GM21381 (cell line): ENCODE data around the gene HSD11B1.
A peak's percentile ranks its signal among the peaks of the same experiment; 100 is the strongest.
"Not testable (repeated sequence)": the region's sequence is repeated elsewhere in the genome, so short reads cannot be mapped to it uniquely, and the experiment has no call there.

ENCODE experiments used
- ATAC-seq: cut with Tn5 transposase; IDR thresholded peaks from one replicate; pipeline ENCODE4 v1.9.1; 2021; ENCODE audit warnings: mild to moderate bottlenecking, moderate library complexity; ENCODE audit not compliant: unreplicated experiment

Gene HSD11B1

DNA sequence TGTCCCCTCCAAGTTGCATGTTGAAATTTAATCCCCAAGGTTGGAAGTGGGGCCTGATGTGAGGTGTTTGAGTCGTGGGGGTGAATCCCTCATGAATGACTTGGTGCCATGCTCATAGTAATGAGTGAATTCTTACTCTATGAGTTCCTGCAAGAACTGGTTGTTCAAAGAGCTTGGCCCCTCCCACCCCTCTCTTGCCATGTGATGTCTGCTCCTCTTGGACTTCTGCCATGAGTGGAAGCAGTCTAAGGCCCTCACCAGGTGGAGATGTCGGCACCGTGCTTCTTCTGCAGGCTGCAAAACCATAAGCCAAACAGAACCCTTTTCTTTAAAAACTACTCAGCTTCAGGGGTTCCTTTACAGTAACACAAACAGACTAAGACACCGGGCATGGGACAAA lies 15.2 kb upstream of the HSD11B1 start:
- no peak for ATAC-seq

DNA sequence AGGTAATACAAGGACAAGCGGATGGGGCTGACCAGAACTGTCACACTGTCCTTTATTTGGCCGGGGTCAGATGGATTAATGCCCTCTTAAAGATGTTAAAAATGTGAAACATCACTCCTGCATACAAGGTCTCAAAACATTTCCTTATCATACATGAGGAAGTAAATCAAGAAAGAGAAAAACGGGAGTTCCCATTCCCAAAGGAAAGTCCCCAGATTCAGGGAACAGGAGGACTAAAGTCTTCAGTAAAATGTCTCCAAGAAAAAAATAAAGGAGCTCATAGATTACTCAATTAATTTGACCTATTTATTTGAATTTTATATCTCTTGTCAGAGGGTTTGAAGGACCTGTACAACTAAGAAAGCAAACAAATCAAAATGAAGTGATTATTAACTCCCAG lies 13.4 kb upstream of the HSD11B1 start:
- ATAC-seq = no peak

DNA sequence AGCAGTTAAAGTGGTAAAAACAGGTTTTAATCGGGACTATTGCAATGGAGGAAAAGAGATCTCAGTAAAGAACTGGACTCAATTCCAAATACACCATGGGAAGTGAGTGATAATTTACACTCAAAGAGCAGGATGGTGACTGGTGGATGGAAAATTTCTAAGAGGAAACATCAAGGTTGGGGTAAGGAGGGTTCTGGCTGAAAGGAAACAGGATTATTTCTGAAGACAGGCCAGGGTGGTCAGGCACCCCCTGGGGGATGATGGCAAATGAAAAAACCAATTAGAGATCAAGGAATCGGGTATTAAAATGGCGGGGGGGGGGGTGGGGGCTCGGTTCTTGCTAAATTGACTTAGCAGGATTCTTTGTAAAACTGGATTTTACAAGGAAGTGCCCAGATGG lies 12.3 kb upstream of the HSD11B1 start:
- ATAC-seq = no peak

DNA sequence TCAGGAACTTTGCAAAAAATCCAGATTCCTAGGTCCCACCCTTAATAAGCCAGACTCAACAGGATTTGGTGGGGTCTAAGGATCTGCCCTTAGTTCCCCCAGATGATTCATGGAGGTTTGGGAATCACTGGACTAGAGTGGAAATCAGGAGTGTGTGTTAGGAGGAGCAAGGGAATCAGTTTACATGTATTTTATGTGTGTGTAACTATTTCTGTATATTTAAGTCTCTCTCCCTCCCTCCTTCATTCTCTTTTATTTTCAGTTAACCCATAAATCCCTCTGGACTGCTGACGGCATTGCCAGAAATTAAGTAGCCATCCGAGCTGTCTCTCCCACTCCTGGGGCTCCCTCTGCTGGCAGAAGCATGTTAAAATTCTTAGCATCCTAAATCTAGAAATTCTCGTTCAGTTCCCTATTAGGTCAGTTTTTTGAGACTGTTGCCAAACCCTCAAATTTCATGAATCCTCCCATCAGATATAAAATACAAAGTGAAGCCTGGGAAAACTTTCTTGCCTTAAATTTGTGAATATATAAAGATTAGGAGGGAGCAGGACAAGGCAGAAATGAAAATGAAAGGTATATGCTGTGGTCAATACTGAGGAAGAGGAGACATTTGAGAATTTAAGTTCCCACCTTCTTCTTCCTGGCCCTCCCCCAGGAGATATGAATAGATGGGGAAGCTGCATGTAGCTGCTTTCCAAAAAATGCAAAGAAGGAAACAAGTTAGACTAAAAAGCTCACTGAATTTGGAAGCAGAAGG lies 11.7 kb upstream of the HSD11B1 start:
- peak; percentile 82 for ATAC-seq

DNA sequence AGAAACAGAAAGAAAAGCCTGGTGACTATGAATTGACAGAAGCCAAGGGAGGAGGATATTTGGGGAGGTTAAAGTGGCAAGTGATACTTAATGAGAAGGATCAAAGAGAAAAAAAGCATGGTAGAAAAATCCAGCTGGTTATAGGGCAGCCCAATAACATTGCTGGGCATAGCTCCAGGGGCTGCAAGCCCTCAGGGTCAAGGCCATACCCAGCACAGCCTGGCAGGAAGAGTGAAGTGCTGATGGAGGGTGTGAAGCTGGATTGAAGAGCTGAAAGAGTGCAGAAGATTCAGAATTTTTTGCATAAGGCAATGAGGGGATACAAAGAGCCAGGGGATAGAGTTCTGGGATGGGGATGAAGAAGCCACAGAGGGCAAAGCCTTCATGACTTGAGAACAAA lies 8.0 kb upstream of the HSD11B1 start:
- ATAC-seq = no peak

DNA sequence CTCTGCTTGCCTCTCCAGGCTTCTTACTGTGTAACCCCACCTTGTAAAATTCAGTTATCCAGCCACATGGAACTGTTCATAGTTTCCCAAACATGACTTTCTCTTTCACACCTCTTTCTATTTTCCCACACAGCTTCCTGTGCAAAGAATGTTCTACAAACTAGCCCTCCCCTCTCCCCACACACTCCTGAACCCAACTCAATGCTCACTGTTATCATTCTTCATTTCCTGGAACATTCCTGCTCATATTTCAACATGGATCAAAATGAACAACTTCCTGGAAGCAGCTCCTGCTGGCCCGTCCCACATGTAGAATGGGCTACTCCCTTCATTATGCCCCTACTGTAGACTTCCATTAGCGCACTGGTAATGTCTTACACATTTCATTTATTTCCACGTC lies 7.5 kb upstream of the HSD11B1 start:
- ATAC-seq = no peak

DNA sequence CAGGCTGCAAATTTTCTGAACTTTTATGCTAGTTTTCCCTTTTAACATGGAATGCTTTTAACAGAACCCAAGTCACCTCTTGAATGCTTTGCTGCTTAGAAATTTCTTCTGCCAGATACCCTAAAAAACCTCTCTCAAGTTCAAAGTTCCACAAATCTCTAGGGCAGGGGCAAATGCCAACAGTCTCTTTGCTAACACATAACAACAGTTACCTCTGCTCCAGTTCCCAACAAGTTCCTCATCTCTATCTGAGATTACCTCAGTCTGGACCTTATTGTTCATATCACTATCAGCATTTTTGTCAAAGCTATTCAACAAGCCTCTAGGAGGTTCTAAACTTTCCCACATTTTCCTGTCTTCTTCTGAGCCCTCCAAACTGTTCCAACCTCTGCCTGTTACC lies 4.0 kb upstream of the HSD11B1 start:
- not testable (repeated sequence) for ATAC-seq

DNA sequence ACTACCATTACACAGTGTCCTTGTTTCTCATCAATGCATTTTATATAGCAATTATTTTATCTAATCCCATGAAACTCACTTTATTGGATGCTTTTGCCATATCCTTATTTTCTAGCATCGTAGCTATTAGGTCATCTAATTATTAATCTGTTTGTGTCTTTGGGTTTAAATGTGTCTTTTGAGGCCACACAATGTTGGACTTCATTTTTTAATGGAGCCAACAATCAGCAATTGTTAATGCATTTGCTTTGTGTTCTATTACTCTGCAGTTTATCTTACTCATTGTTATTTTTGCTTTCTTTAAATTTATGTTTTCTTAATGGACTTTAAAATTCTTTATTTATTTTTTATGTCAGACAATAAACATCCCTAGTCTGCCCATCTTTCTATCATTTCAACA lies 1.8 kb upstream of the HSD11B1 start:
- ATAC-seq = no peak

DNA sequence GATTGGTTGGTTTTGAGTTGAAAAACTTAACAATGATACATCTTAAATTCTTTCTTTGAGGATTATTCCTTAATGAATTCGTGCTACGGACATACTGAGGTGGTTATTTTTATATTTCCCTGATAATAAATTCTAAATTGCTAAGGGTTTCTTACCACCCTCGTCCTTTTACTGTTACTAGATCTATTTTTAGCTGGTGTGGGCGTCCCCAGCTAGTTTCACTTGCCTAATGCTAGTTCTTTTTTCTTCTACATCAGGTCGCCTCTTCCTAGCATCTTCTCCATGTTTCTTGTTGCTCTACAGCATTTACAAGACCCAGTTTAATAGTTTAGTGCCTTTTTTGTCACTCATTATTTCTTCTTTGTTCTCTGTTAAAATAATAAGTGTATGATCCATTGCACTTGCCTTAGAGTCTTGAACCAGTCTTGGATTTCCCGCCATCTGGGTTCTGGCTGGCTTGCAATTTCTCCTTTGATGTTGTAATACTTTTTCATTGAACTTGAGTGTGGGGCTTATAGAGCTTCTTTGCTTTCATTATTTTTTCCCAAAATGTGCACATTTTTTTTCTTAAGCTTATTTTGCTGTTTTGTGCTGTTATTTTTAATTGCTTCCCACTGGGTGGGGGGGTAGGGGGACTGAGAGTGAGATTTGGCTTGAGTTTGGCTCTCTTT lies 677 bp upstream of the HSD11B1 start:
- no peak for ATAC-seq

DNA sequence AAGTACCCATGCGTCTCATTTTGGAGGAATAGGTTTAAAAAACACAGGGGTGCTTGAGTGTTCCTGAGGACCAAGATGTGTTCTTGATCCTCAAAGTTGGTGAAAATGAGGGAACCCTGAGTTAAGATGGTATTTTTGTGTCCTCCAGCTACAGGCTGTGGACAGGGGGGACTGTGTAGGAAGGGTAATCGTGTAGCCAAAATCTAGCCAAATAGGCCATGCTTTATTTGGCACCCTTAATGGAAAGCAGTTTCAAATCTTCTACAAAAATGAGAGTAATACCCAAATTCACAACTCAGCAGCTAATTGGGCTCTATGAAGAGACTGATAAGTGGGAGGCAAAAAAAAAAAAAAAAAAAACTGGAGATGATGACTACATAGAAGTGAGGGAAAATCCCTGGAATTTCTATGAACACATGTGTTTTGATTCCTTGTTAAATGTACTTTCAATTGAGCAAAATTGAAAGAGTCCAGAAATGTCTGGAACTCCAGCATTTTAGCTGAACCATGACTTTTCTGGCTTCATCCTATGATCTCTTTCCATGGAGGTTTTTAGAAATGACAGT lies 470 bp downstream of the HSD11B1 start:
- no peak for ATAC-seq

DNA sequence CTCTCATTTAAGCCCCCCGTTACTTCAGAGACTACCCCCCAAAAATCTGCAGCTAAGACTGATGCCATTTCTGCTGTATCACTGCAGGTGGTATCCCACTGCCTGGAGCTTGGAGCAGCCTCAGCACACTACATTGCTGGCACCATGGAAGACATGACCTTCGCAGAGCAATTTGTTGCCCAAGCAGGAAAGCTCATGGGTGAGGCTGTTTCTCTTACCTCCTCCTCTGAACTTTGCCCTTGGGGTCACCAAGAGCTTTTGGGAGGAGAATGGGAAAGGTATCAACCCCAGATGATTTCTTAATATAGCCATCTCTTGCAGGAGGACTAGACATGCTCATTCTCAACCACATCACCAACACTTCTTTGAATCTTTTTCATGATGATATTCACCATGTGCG lies 2.0 kb downstream of the HSD11B1 start:
- no peak for ATAC-seq

DNA sequence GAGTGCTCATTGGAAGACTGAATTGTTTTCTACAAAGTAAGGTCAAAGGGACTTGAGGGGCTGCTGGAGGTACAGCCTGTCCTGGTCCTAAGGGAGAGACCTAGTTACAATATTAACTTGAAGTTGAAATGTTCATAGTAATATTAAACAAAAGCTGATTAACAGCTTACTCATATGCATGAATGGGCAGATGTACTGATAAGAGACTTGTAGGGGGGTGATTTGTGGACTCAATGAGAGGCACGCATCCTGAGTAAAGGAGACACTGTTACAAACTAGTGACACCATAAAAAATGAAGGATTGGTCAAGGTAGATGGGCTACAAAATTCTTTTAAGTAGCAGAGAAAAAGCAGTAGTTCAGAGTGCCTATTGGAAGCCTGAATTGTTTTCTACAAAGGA lies 2.7 kb downstream of the HSD11B1 start:
- no peak for ATAC-seq

DNA sequence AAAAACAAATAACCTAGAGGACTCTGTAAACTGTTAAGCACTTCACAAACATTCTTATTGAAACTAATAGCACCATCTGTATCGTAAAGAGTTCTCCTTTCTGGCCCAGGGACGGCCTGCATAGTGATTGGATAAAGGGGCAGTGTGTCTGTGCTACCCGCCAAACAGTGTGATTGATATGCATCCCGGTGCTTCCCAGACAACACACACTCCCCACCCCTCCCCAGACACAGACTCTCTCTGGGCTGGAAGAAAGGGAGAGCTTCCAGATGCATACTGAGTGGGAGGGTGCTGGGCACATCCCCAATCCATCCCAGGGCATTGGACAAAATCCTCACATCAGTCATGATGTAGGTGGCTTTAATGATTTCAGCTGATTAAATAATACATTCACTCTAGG lies 3.7 kb downstream of the HSD11B1 start:
- no peak for ATAC-seq

DNA sequence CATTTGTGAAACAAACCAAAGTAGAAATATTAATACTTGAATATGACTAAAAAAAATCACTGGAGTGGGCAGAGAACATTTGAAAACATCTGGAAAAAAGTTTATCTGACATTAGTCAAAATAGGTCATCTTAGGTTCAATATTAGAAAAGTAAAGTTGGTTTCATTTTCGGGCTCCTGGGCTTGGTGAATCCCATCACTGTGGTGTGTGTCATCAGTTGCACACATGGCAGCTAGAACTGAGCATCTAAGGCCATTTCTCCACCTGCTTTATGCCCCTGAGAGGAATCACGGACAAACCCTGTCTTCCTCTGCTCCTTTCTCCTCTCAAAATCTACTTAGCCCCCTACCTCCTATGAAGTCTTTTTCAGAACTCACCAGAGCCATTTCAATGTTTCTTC lies 5.4 kb downstream of the HSD11B1 start:
- no peak for ATAC-seq

DNA sequence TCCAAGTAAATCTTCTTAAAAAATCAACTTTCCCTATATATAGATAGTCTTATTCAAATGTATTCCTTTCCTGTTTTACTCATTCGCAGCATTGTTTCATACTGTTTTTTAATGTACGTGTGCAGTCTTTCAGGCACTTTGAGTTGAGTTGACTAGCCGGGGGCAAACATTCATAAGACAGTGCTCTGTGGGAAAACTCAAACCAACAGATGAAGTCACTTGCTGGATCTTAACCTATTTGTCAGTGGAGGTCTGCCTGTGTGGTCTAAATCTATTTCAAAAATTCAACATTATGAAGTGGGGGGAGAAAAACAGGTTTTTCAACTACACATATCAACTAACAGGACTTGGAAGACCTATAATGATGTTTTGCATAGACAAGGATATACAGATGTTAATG lies 6.2 kb downstream of the HSD11B1 start:
- ATAC-seq = no peak

DNA sequence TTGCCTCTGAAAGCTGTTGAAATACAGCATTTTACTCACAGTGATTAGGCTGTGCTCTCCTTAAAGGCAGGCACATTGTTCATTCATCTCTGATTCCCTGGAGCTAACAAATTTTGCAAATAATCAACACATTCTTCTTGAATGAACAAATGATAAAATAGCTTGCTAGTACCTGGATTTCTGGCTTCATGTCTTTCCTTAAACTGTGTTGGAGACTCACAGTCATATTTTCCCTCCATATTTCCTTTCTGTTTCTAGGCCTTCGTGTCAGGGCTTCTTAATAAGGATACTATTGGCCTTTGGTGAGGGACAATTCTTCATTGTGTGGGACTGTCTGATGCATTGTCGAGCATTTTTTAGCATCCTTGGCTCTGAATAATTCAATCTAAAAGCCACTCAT lies 9.7 kb downstream of the HSD11B1 start:
- no peak for ATAC-seq

DNA sequence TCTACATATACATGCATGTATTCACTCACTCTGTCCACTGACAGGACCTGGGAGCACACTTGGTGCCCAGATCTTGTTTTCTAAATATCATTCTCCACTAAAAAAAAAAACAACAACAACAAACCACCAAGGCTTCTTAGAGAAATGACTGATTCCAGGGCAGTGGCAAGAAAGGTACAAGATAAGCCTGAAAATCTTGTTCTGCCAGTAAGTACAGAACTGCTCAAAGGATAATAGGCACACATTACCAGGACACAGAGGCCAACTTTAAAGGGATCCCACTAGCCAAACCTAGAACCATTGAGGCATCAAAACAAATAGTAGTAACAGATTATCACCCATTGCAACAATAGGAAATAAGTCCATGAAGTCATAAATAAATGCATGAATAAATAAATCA lies 10.7 kb downstream of the HSD11B1 start:
- ATAC-seq = no peak

DNA sequence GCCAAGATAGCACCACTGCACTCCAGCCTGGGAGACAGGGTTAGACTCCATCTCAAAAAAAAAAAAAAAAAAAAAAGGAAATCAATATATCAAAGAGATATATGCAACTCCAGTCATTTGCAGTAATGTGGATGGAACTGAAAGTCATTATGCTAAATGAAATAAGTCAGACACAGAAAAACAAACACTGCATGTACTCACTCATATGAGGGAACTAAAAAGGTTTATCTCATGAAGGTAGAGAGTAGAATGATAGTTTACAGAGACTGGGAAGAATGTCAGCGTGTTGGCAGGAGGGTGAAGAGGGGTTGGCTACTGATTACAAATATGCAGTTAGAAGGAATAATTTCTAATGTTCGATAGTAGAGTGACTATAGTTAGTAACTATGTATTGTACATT lies 13.2 kb downstream of the HSD11B1 start:
- no peak for ATAC-seq

DNA sequence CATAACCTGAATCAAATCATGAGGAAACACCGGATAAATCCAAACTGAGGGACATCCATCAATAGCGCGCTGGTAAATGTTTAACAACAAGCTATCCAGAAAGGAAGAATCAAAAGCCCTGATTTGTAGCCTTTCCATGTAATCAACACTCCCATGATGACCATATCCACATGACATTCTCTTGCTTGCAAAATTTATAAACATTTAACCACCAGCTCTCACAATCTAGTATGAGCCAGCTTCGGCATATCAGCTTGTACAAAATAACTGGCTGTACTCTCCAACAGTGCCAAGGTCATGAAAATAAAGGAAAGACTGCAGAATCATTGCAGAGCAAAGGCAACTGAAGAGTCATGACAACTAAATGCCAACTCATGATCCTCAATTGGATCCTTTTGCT lies 15.7 kb downstream of the HSD11B1 start:
- ATAC-seq = no peak

DNA sequence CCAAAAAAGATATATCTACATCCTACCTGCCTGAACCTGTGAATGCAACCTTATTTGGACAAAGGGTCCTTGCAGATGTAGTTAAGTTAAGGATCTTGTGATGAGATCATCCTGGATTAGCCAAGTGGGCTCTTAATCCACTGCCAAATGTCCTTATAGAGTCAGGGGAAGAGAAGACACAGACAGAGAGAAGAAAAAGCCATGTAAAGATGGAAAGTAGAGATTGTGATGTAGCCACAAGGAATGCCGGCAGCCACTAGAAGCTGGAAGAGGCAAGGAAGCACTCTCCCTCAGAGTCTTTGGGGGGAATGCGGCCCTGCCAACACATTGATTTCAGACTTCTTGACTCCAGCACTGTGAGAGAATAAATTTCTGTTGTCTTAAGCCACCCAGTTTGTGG lies 16.2 kb downstream of the HSD11B1 start:
- ATAC-seq = no peak

DNA sequence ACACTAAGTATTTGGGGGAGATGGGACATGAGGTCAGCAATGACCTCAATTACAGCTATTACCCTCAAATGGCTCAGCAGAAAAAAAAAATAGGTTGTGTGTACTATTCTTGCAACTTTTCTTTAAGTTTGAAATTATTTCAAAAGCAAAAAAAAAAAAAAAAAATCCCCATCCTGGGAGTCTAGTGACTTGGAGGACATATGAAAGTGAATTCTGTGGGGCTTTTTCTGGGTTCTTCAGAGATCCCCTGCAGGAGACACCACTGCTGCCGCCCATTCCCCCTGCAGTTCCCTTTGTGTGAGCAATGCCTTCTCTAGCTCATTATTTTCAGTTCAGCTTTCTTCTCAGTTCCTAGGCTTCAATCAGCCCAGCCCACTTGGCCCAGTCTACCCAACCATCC lies 16.7 kb downstream of the HSD11B1 start:
- no peak for ATAC-seq

DNA sequence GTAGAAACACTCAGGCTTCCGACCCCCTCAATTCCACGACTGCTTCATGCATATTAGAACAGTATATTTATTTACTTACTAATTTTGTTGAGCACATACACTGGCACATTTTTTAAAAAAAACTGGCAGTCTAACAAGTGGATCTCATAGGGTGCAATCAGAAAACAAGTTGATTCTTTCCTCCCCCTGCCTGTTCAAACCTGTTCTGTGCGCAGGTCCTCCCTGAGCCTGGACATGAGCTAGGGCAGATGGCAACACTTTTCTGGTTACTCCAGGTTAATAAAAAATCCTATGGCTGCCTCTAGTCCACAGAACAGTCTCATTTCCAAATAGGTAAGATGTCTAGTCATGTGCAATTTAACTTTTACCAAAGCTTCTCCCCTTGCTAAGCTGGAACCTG lies 18.6 kb downstream of the HSD11B1 start:
- ATAC-seq = no peak
